ENCODE results near the gene NAV1.

DNA sequence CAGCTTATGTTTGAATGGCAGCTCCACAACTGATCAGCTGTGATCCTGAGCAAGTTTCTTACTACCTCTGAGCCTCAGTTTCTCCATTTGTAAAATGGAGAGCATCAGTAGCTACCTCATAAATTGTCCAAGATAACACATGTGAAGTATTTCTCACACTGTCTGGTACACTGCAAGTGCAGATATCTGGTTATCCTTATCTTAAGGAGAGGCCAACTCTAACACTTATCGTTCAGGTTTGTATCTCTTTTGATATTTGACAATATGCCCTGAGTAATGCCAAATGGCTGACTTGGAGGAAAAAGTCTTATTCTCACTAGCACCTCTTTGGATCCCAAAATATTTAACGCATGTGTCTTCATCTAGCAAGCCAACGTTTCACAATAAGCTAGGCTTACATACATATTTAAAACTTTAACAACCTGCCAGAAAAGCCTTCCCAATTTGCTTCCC, 34.7 kb upstream of the NAV1 start:
- no peak for TF ChIP-seq POLR2A (IDR thresholded peaks at IDR 0.05)
- TF ChIP-seq EP300 (IDR thresholded peaks at IDR 0.05), result no peak
- TF ChIP-seq, protein P1, sequence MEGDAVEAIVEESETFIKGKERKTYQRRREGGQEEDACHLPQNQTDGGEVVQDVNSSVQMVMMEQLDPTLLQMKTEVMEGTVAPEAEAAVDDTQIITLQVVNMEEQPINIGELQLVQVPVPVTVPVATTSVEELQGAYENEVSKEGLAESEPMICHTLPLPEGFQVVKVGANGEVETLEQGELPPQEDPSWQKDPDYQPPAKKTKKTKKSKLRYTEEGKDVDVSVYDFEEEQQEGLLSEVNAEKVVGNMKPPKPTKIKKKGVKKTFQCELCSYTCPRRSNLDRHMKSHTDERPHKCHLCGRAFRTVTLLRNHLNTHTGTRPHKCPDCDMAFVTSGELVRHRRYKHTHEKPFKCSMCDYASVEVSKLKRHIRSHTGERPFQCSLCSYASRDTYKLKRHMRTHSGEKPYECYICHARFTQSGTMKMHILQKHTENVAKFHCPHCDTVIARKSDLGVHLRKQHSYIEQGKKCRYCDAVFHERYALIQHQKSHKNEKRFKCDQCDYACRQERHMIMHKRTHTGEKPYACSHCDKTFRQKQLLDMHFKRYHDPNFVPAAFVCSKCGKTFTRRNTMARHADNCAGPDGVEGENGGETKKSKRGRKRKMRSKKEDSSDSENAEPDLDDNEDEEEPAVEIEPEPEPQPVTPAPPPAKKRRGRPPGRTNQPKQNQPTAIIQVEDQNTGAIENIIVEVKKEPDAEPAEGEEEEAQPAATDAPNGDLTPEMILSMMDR (IDR thresholded peaks at IDR 0.05), result no peak

All from suprapubic skin (tissue), 3 donors.